GM10248 (cell line): Measurements from ENCODE around the gene GRK2.
"Not testable (repeated sequence)": the region's sequence is repeated elsewhere in the genome, so short reads cannot be mapped to it uniquely, and the experiment has no call there.

ENCODE experiments used
- CTCF ChIA-PET: fragments of 300-600 bp; sonication (Branson Sonifier 250); formaldehyde crosslinking; extraction: SDS; loops from one replicate; lab custom pipeline; 2021; ENCODE audit warnings: antibody characterized with exemption; lab: Yijun Ruan, JAX
- POLR2A ChIA-PET: fragments of 350-650 bp; sonication (Branson Sonifier 250); formaldehyde crosslinking; extraction: SDS; loops from one replicate; lab custom pipeline; 2020; ENCODE audit warnings: antibody characterized with exemption; lab: Yijun Ruan, JAX
- DNase-seq: peaks from one replicate; pipeline ENCODE4 v3.0.0; 2012; ENCODE audit errors: extremely low spot score
- TF ChIP-seq, protein P1 (sequence below): IDR thresholded peaks from 2 replicates; pipeline ENCODE4 v1.5.1; 2012; ENCODE audit warnings: mild to moderate bottlenecking, low read depth; ENCODE audit errors: extremely low read depth, missing control alignments, control extremely low read depth

GRK2 gene

DNA sequence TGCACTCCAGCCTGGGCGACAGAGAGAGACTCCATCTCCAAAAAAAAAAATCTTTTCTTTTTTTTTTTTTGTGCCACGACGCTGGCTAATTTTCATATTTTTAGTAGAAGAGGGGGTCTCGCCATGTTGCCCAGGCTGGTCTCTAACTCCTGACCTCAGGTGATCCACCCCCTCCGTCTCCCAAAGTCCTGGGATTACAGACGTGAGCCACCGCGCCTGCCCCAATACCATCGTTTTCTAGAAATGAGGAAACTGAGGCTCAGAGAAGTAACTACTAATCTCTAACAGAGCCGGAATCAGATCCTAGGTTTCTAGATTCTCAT lies 50.6 kb downstream of the GRK2 start:
- TF ChIP-seq, protein P1, sequence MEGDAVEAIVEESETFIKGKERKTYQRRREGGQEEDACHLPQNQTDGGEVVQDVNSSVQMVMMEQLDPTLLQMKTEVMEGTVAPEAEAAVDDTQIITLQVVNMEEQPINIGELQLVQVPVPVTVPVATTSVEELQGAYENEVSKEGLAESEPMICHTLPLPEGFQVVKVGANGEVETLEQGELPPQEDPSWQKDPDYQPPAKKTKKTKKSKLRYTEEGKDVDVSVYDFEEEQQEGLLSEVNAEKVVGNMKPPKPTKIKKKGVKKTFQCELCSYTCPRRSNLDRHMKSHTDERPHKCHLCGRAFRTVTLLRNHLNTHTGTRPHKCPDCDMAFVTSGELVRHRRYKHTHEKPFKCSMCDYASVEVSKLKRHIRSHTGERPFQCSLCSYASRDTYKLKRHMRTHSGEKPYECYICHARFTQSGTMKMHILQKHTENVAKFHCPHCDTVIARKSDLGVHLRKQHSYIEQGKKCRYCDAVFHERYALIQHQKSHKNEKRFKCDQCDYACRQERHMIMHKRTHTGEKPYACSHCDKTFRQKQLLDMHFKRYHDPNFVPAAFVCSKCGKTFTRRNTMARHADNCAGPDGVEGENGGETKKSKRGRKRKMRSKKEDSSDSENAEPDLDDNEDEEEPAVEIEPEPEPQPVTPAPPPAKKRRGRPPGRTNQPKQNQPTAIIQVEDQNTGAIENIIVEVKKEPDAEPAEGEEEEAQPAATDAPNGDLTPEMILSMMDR, result no peak
- POLR2A ChIA-PET, result interaction anchor here (0.6 to 0.8 kb wide), 3 partner anchors 11 to 88 kb away, joined by 3 to 4 read pairs (median 4); no protein-coding TSS in a partner anchor
- CTCF ChIA-PET, result interaction anchor here (0.8 to 9.1 kb wide), 48 partner anchors 9 to 265 kb away, joined by 3 to 127 read pairs (median 6); partner anchors contain the start of genes ANKRD13D, GRK2, POLD4 and PPP1CA
- no peak for DNase-seq

DNA sequence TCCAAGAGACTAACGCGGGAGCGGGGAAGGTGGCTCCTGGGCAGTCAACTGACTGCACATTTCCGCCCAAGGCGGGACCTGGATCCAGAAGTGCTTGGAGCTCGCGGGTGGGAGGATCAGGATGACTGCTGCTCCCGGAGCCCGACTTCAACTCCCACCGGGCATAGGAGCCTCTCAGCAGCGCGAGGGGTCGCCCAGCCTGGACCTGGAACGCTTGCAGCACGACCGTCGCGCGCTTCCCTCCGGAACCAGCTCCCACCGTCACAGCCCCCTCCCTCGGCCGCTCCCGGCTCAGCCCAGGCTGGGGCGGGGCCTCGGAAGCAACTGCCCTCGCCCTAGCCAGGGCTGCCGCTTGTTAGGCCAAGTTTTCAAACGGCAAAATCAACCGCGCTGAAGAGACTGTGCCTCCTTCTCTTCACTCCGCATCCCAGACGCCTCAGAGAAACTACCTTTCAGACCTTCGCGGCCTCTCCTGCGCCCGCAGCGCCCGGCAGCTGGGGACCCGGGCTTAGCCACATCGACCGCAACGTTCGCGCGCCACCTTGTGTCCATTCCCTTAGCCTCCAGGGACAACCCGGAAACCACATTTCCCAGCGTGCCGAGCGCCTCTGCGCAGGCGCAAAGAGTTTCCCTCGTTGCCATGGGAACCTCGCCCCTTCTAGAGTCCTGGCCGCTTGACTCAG lies 51.1 kb downstream of the GRK2 start:
- TF ChIP-seq, protein P1, result peak; percentile 91
- peak; percentile 100 for DNase-seq
- POLR2A ChIA-PET, result interaction anchor here (0.5 to 0.8 kb wide), 5 partner anchors 30 to 1895 kb away, joined by 3 to 4 read pairs (median 3); partner anchors contain the start of gene NEAT1
- CTCF ChIA-PET, result interaction anchor here (0.6 to 9.1 kb wide), 53 partner anchors 9 to 724 kb away, joined by 3 to 127 read pairs (median 5); partner anchors contain the start of genes ANKRD13D, CCDC87, CCS and CLCF1

GRCh38 chr11:67317888-67318555 lies 51.7 kb downstream of the GRK2 start:
- POLR2A ChIA-PET, result interaction anchor here (0.5 to 0.6 kb wide), 3 partner anchors 29 to 1896 kb away, joined by 3 read pairs; partner anchors contain the start of gene NEAT1
- TF ChIP-seq, protein P1, result no peak
- CTCF ChIA-PET, result interaction anchor here (0.6 to 9.1 kb wide), 50 partner anchors 9 to 724 kb away, joined by 3 to 127 read pairs (median 6); partner anchors contain the start of genes ANKRD13D, CCDC87, CCS and CLCF1
- no peak for DNase-seq

DNA sequence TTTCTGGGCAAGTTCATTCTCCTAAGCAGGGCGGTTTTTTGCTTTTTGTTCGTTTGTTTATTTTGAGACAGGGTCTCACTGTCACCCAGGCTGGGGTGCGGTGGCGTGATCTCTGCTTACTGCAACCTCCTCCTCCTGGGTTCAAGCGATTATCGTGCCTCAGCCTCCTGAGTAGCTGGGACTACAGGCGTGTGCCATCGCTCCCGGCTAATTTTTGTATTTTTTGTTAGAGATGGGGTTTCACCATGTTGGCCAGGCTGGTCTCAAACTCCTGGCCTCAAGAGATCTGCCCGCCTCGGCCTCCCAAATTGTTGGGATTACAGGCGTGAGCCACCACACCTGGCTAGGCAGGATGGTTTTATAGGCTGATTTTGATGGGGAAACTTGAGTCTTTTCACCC lies 52.6 kb downstream of the GRK2 start:
- CTCF ChIA-PET, result interaction anchor here (0.9 to 9.1 kb wide), 13 partner anchors 11 to 70 kb away, joined by 3 to 127 read pairs (median 15); partner anchors contain the start of genes GRK2 and POLD4
- POLR2A ChIA-PET, DNase-seq: not testable (repeated sequence)

DNA sequence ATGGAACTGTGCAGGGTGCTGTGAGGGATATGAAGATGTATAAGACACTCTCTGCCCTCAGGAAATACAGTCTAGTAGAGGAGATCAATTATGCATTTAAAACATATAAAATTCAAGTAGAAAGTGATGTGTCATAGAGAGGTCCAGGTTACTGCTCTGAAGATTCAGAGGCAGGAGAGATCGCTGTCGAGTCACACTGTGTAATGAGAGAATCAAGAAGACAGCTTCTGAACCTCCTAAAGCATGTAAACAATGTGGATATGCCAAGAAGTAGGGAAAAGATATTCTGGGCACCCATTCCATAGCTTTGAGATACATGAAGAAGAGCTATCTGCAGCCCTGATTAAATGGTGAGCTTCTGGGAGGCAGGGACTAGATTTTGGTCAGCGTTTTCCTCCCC lies 53.7 kb downstream of the GRK2 start:
- CTCF ChIA-PET, result interaction anchor here (0.8 to 9.1 kb wide), 9 partner anchors 10 to 69 kb away, joined by 3 to 127 read pairs (median 6); partner anchors contain the start of gene POLD4
- POLR2A ChIA-PET, result no interaction called here
- TF ChIP-seq, protein P1, result no peak
- DNase-seq, result no peak

GRCh38 chr11:67320691-67321090 lies 54.4 kb downstream of the GRK2 start:
- CTCF ChIA-PET, result interaction anchor here (0.8 to 9.1 kb wide), 10 partner anchors 9 to 240 kb away, joined by 3 to 127 read pairs (median 6); partner anchors contain the start of genes GRK2 and POLD4
- POLR2A ChIA-PET, result no interaction called here
- TF ChIP-seq, protein P1, result no peak
- DNase-seq, result no peak
